Activated T-cell treated with anti-CD3 and anti-CD28 coated beads for 4 hours (primary cell): ENCODE measurements around the gene NEMP1.
"Not testable (repeated sequence)": the region's sequence is repeated elsewhere in the genome, so short reads cannot be mapped to it uniquely, and the experiment has no call there.

ENCODE experiments used
- DNase-seq: peaks from one replicate; pipeline ENCODE4 v3.0.0-alpha.2; 2020

NEMP1 gene

GRCh38 chr12:57078519-57079404 is at the start of gene NEMP1:
Gene NEMP1, minus strand, starts transcription at chr12:57078791. Its CDS starts 46 bp downstream, at chr12:57078745.
- peak; percentile 88 for DNase-seq

- peak; percentile 76 for DNase-seq
These were observed 49.3 kb upstream of the NEMP1 start, which contains the start of gene LRP1 for GRCh38 chr12:57127726-57128518. Gene LRP1, plus strand, starts transcription at chr12:57128483. Its CDS starts 482 bp downstream, at chr12:57128965.

- DNase-seq: peak; percentile 67
These were observed 48.6 kb upstream of the NEMP1 start for GRCh38 chr12:57127101-57127725.

DNA sequence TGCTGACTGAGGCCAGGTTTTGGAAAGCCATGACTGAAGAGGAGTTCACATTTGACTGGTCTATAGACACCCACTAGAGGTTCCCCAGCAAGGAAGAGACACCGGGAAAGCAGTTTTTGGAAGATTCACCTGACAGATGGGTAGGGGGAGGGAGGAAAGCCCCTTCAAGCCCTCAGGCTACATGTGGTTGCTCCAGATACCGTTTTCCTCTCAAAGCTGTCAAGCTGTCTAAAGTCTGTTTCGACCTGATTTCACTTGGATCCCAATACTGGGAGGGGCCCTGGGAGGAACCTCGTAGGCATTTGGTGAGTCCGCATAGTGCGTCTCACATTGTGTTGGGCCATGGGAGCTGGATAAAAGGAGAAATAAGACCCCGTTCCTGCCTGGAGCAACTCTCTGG is 48.0 kb upstream of the NEMP1 start:
- no peak for DNase-seq

GRCh38 chr12:57126061-57126460 is 47.5 kb upstream of the NEMP1 start:
- DNase-seq: no peak

- DNase-seq: peak; percentile 68
These were observed 45.8 kb upstream of the NEMP1 start for GRCh38 chr12:57124261-57124877.

- DNase-seq: no peak
These were observed 45.2 kb upstream of the NEMP1 start for GRCh38 chr12:57123813-57124212.

GRCh38 chr12:57120718-57121117 is 42.1 kb upstream of the NEMP1 start:
- DNase-seq: not testable (repeated sequence)

GRCh38 chr12:57119294-57120085 is 40.9 kb upstream of the NEMP1 start:
- no peak for DNase-seq

DNA sequence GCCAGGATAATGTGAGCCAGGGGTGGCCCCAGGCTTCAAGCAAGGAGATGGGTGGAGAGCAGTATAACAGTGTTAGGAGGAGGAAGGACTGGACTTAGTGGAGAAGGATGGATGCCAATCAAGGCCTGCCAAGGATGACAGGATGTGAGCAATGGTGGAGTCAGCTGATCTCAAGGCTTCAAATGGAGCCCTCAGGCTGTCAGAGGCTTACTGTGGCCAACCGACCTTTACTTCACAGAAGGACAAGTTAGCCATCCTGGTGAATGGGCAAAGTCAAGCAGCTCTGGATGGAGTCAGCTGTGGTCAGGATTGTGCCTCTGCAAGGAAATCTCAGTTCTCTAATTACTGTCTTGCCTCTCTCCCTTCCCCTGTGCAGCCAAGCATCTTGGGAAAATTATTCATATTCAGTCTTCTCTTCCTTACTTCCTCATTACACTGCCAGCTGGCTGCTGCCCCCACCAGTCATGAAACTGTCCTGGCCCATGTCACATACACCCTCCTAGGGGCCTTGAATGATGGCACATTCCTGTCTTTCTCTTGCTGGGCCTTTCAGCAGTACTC is 40.2 kb upstream of the NEMP1 start:
- DNase-seq: no peak

DNA sequence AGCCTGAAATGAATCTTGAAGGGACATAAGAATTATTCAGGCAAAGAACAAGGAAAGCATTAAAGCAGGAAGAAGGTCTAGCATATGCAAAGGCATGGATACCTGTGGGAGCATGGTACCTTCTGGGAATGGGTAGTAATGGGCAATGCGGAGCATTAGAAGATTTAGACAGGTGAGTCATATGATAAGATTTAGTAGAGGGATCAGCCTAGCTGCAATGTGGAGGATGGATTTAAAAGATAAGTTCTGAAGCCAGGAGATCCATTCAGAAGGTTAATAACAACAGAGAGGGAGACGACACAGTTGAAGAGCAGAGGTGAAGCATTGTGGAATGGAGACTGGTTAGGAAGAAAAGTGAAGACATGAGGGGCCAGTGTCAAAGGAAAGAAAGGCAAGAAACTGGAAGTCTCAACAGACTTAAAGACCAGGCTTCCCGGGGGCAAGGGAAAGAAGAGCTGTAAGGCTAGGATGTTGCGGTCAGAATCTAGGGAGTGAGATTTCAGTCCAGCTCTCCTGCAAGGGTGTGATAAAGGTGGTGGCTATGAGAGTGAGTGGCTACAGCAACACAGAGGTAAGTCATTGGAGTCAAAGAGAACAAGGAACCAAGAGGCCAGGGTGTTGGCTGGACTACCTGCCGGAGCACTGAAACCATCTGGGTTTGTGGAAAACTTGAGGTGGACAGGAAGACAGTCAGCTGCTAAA is 38.1 kb upstream of the NEMP1 start:
- DNase-seq: no peak

DNA sequence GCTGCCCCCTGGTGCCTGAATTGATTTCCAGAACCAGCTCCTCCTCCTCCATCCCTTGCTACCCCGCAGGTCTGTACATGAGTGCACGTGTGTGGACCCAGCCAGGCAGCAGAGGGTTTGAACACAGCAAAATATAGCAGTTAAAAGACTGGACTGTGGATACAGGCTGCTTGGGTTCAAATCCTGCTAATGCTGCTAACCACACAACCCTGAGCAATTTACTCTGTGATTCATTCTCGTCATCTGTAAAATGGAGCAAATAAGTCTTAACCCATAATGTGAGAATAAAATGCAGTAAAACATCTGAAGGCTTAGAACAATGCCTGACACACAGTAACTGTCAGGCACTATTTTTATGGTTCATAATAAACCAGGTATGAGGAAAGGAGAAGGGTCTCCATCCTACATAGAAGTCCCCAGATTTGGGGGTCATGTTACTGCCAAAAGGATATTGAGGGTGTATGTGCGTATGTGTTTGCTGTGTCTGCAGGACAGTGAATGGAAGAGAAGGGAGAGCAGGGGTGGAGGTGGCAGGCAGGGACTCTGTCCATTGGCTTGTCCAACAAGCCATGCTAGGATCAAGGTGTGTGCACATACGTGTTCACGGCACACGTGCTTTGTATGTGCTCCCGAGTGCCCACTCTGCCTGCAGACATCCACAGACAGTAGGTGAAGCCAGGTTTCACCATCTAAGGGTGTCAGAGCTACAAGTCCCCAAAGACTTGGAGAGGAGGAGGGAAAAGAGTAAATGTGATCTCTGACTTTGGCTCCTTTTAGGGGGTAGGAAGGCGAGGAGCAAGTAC is 34.1 kb upstream of the NEMP1 start:
- no peak for DNase-seq

GRCh38 chr12:57111031-57111734 is 32.6 kb upstream of the NEMP1 start, which contains the start of gene STAT6:
Gene STAT6, minus strand, starts transcription at chr12:57111362. Its CDS starts 3,084 bp downstream, at chr12:57108278.
- DNase-seq: peak; percentile 73

- DNase-seq: peak; percentile 61
These were observed 31.8 kb upstream of the NEMP1 start for GRCh38 chr12:57110104-57111030.

- DNase-seq: no peak
These were observed 30.9 kb upstream of the NEMP1 start for GRCh38 chr12:57109207-57110103.

GRCh38 chr12:57107456-57108155 is 29.0 kb upstream of the NEMP1 start:
- no peak for DNase-seq
